ENCODE measurements around the gene PSMA7.
A peak's percentile ranks its signal among the peaks of the same experiment; 100 is the strongest.

Gene PSMA7

DNA sequence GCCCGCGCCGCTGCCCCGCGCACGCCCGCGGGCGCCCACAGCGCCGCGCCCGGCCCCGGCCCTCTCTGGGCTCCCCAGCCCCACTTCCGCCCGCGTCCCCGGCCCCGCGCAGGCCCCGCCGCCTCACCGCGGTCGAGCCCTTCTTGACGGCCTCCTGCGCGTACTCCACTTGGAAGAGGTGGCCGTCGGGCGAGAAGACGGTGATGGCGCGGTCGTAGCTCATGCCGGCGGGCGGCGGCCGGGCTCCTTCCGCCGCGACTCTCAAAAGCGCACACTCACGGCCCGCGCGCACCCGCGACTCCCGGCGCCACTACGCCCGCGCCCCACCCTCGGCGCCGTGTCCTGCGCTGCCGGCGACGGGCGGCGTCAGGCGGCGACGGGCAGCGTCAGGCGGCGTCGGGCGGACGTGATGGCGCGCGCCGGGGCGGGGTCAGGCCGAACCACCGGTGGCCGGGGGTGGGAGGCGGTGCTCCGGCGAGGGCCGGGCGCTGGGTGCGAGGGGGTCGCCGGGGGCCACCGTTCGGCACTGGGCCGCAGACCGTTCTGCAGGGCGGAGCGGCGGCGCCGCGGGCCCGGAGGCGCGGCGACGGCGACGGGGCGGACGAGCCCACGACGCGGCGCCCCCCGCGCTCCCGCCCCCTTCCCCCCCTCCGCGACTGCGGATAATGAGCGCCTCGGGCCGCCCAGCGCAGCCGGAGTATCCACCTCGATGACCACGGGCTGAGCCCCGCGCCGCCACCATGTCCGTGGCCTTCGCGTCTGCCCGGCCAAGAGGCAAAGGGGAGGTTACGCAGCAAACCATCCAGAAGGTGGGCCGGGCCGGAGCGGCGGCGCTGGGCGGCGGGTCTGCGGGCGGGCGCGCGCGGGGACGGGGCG lies at the start of gene PSMA7, which contains the start of gene SS18L1:
PSMA7 (minus strand) TSS at position 314 of the 876 bp plus-strand sequence; CDS start at position 223, 91 bp downstream.
SS18L1 (plus strand) TSS at position 689 of the 876 bp plus-strand sequence; CDS start at position 741, 52 bp downstream.
- peak within 1 kb of the TSS; percentile 78 for H3K4me3 ChIP-seq (ENCODE audit: low read depth, low read length)
- peak; percentile 49 for DNase-seq (ENCODE audit: low read depth)

- DNase-seq (ENCODE audit: low read depth) = no peak
- H3K4me3 ChIP-seq (ENCODE audit: low read depth, low read length) = no peak overlapping the region
Observed at GRCh38 chr20:62192635-62193034, 49.4 kb upstream of the PSMA7 start.

- H3K4me3 ChIP-seq (ENCODE audit: low read depth, low read length) = no peak overlapping the region
- no peak for DNase-seq (ENCODE audit: low read depth)
Observed at GRCh38 chr20:62191781-62192559, 48.8 kb upstream of the PSMA7 start.

DNA sequence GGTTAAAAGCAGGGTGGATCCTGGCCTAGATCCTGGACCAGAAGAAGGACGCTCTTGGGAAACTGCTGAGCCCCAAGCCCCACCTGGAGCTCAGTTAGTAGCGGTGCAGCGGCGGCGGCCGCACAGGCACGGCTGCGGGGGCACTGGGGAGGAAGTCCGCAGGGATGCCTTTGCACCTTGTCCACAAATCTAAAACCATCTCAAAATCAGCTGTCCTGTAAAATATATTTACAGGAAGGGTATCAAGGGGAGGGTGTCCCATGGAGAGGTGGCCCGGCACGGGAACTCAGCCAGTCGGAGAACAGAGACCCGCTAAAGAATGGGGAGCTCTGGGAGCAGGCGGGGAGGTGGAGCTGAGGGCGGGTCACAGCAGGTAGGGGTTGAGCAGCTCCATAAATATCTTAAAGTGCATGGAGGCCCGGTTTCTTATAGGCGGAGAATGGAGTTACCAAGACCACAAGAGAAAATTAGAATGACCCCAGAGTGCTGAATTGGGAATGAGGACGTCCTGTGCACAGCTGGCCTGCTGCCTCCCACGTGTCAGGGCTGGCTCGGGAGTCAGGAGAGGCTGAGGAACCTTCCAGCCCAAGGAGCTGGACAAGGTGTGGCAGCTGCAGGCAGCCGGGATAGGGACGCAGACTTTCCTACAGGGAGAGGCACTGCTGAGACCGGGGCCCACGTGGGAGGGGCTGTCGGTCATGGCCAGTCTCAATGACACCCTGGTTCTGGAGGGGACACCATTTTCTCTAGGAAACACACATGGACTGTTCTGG lies 47.6 kb upstream of the PSMA7 start:
- no peak overlapping the region for H3K4me3 ChIP-seq (ENCODE audit: low read depth, low read length)
- no peak for DNase-seq (ENCODE audit: low read depth)

- H3K4me3 ChIP-seq (ENCODE audit: low read depth, low read length) = no peak overlapping the region
- DNase-seq (ENCODE audit: low read depth) = no peak
Observed at GRCh38 chr20:62186887-62187866, 44.0 kb upstream of the PSMA7 start.

DNA sequence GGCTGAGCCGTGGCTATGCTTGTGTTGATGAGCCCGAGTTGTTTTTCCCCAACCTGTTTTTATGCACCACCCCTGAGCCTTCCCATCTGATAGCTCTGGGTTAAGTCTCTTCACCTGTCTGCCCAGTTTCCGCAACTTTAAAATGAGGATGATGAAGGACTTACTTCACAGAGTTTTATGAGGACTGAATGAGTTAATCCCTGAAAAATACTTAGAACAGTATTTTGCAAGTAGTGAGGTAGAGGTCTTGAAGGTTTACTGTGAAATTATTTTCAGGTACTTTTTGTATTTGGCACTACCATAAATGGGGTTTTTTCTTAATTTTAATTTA lies 42.9 kb upstream of the PSMA7 start:
- DNase-seq (ENCODE audit: low read depth) = no peak
- no peak overlapping the region for H3K4me3 ChIP-seq (ENCODE audit: low read depth, low read length)

- no peak for DNase-seq (ENCODE audit: low read depth)
- H3K4me3 ChIP-seq (ENCODE audit: low read depth, low read length) = peak overlapping the region; percentile 99
Observed at GRCh38 chr20:62183426-62184142, 40.4 kb upstream of the PSMA7 start.

- H3K4me3 ChIP-seq (ENCODE audit: low read depth, low read length) = peak within 1 kb of the TSS; percentile 99
- DNase-seq (ENCODE audit: low read depth) = peak; percentile 80
Observed at GRCh38 chr20:62182469-62183425, 39.6 kb upstream of the PSMA7 start, which contains the start of gene MTG2. Gene MTG2, plus strand, starts transcription at chr20:62183028. Its CDS starts 10,393 bp downstream, at chr20:62193421.

DNA sequence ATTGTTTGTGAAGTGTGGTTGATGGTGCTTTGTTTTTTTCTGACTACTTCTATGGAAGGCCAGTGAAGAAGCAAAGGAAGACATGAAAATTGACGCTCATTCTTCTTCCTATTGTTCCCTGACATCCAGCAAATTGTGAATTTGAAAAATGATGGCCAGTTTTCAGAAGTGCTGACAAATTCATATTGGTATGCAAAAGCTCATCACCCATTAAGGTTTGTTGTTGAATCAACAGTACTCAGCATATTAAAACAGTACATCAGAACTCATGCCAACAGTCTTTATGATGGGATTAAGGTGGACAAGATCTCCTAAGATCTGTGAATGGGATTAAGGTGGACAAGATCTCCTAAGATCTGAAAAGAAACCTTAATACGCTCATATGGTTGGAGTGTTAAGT lies 38.6 kb upstream of the PSMA7 start:
- peak overlapping the region; percentile 99 for H3K4me3 ChIP-seq (ENCODE audit: low read depth, low read length)
- no peak for DNase-seq (ENCODE audit: low read depth)

- no peak overlapping the region for H3K4me3 ChIP-seq (ENCODE audit: low read depth, low read length)
- no peak for DNase-seq (ENCODE audit: low read depth)
Observed at GRCh38 chr20:62179162-62179504, 35.9 kb upstream of the PSMA7 start.

GRCh38 chr20:62178316-62179161 lies 35.3 kb upstream of the PSMA7 start:
- no peak overlapping the region for H3K4me3 ChIP-seq (ENCODE audit: low read depth, low read length)
- DNase-seq (ENCODE audit: low read depth) = no peak

DNA sequence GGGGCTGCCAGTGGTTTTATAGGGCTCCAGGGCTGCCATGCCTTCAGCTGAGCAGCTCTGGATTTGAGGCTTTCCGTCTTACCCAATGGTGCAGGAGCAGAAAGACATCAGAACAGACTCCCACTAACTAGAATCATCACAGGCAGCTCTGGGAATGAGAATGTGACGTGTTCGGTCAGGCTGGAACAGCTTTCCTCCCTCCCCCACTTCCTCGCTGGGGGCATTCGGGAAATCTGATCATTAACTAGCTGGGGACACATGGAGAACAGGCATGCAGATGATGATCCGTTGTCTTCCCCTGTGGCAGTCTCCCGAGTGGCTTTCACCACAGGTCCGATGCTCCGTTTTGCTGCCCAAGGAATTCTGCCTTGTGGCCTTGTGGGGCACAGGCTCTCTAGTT lies 34.1 kb upstream of the PSMA7 start:
- DNase-seq (ENCODE audit: low read depth) = no peak
- H3K4me3 ChIP-seq (ENCODE audit: low read depth, low read length) = no peak overlapping the region

DNA sequence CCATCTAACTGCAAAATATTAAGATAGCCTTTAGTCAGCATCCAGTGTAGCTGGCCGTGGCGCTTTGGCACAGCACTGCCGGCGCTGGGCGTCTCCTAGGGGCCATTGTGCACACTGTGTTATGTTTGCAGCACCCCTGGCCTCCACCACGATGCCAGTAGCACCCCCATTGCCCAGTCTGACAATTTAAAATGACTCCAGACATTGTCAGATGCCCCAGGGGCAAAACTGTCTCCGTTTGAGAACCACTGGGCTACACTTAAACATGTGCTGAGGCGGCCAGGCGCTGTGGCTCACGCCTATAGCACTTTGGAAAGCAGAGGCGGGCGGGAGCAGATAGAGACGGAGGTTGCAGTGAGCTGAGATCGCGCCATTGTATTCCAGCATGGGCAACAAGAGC lies 33.7 kb upstream of the PSMA7 start:
- H3K4me3 ChIP-seq (ENCODE audit: low read depth, low read length) = no peak overlapping the region
- no peak for DNase-seq (ENCODE audit: low read depth)

DNA sequence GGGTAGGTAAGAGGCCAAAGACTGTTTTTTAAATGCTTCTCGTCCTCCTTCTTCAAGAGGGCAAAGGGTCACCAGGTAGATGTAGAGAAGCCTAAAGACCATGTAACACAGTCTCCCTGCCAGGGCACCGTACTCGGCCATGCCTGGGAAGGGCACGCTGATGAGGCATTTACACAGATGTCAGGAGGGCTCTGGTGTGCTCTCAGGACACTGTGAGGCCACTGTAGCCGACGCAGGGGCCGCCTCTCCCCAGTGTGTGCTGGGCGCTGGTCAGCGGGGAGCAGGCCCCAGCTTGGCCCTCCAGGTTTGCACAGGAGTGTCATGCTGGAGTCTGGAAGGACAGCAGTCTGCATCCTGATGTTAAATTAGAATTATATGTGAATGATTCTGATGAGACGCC lies 32.5 kb upstream of the PSMA7 start:
- H3K4me3 ChIP-seq (ENCODE audit: low read depth, low read length) = no peak overlapping the region
- no peak for DNase-seq (ENCODE audit: low read depth)

- no peak overlapping the region for H3K4me3 ChIP-seq (ENCODE audit: low read depth, low read length)
- DNase-seq (ENCODE audit: low read depth) = no peak
Observed at GRCh38 chr20:62174870-62175624, 31.9 kb upstream of the PSMA7 start.
